Measurements from ENCODE around the gene DDX55. TPM values are rescaled to one million over a fixed set of nuclear protein-coding genes. Genes with fewer than 3 reads are reported as not detected.

DDX55 gene
- total and polyA plus RNA-seq, 8 donors = 6.6 to 21.8 (median 11.5) TPM

DNA sequence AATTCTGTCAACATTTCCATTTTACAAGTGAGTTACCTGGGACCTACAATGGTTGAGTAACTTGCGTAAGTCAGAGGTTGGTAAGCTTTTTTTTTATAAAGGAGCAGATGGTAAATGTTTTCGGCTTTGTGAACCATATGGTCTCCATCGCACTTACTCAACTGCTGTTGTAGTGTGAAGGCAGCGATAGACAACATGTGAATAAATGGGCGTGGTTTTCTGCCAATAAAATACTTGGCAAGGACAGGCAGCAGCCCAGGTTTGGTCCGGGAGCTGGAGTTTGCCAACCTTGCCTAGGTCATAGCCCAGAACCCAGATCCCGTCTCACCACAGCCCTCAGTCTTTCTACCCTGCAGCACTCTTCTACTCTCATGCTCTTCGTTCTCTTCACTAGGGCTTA, 6.3 kb downstream of the DDX55 start:
- FAIRE-seq = no peak
- H3K27me3 ChIP-seq = no peaks in the 10 kb centered on the region
- no peak for DNase-seq
- no peak overlapping the region for H3K27ac ChIP-seq
- WGBS, 2 donors = 77 to 79% methylated on average over 8 of the region's 8 CpGs
- intact Hi-C loops (cut with DNase I) = no loop called here
- H3K9me3 ChIP-seq = no peaks in the 10 kb centered on the region
- H3K36me3 ChIP-seq = peaks cover 10 to 43% (median 27%) of the 10 kb centered on the region in 3 donors
- peaks cover 0 to 3% (median 0%) of the 10 kb centered on the region in 3 donors for H3K4me1 ChIP-seq
- no peak overlapping the region for H3K4me3 ChIP-seq
- no peak for ATAC-seq
- TF ChIP-seq CTCF (IDR thresholded peaks at IDR 0.05) = no peak

DNA sequence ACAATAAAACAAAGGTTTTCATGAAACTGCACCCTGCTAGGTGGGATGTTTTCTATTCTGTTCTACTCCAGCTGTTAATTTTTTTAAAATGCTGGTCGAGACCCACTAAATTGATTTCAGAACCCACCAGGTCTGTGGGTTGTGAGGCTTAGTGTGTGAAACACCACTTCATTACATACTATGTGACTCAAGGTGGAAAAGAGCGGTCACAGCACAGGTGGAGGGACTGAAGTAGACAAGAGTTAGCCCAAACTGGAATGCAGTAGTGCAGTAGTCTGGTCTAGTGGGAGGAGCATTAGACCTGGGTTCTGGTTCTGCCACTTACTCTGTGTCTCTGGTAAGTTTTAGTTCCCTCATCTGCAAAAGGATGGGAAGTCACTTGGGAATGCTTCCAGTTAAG, 12.2 kb downstream of the DDX55 start:
- no peak for FAIRE-seq
- WGBS, 2 donors = 92% methylated on average over 2 of the region's 2 CpGs
- ATAC-seq = no peak

GRCh38 chr12:123614531-123614930, 12.6 kb downstream of the DDX55 start:
- H3K4me1 ChIP-seq = no peaks in the 10 kb centered on the region
- ATAC-seq (peak in 1 of 4 donors; percentile 25), FAIRE-seq (no peak), DNase-seq (no peak)
- TF ChIP-seq CTCF (IDR thresholded peaks at IDR 0.05) = no peak
- H3K27me3 ChIP-seq = no peaks in the 10 kb centered on the region
- H3K27ac ChIP-seq = no peak overlapping the region
- no peak overlapping the region for H3K4me3 ChIP-seq
- WGBS, 2 donors = 75 to 77% methylated on average over 4 of the region's 4 CpGs
- peaks cover 11 to 72% (median 59%) of the 10 kb centered on the region in 3 donors for H3K36me3 ChIP-seq
- no peaks in the 10 kb centered on the region for H3K9me3 ChIP-seq
- intact Hi-C loops (cut with DNase I) = no loop called here

More for the DNA sequence above, 12.2 kb downstream of the DDX55 start:
- no peaks in the 10 kb centered on the region for H3K9me3 ChIP-seq
- no peaks in the 10 kb centered on the region for H3K4me1 ChIP-seq
- peaks cover 11 to 74% (median 55%) of the 10 kb centered on the region in 3 donors for H3K36me3 ChIP-seq
- TF ChIP-seq CTCF (IDR thresholded peaks at IDR 0.05) = no peak
- intact Hi-C loops (cut with DNase I) = no loop called here
- H3K27me3 ChIP-seq = no peaks in the 10 kb centered on the region
- DNase-seq = no peak
- H3K4me3 ChIP-seq = no peak overlapping the region
- H3K27ac ChIP-seq = no peak overlapping the region

- WGBS, 2 donors = 75 to 76% methylated on average over 3 of the region's 3 CpGs
- Histone ChIP-seq H3K4me1 (no peaks in the 10 kb centered on the region), H3K27ac (no peak overlapping the region), H3K4me3 (no peak overlapping the region), H3K36me3 (peaks cover 14 to 67% (median 62%) of the 10 kb centered on the region in 3 donors), H3K9me3 (no peaks in the 10 kb centered on the region), H3K27me3 (no peaks in the 10 kb centered on the region)
- no peak for TF ChIP-seq CTCF (IDR thresholded peaks at IDR 0.05)
- intact Hi-C loops (cut with DNase I) = no loop called here
- ATAC-seq (no peak), FAIRE-seq (no peak), DNase-seq (no peak)
These were observed 15.2 kb downstream of the DDX55 start for GRCh38 chr12:123617144-123617543.

DNA sequence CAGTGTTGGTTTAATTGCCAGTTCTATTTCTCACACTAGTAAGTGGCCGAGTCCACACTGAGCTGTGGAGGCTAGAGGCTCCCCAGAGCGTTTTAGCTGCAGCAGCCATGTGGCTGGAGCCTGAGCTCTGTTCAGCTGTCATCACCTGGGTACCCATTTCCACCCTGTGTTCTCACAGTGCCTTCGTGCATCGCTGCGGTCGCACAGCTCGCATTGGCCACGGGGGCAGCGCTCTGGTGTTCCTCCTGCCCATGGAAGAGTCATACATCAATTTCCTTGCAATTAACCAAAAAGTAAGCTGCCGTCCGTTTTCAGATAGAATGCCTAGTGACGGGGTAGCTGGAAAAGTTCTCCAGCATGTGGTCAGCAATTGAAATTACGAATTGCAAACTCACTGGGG, 15.7 kb downstream of the DDX55 start:
- 90% methylated on average over 13 of the region's 13 CpGs for WGBS, 2 donors

More for the DNA sequence above, 15.7 kb downstream of the DDX55 start:
- ATAC-seq (no peak), DNase-seq (no peak), FAIRE-seq (no peak)
- H3K27ac ChIP-seq = no peak overlapping the region
- no peaks in the 10 kb centered on the region for H3K27me3 ChIP-seq
- H3K4me3 ChIP-seq = no peak overlapping the region
- H3K4me1 ChIP-seq = no peaks in the 10 kb centered on the region
- intact Hi-C loops (cut with DNase I) = no loop called here
- H3K36me3 ChIP-seq = peaks cover 13 to 69% (median 59%) of the 10 kb centered on the region in 3 donors
- H3K9me3 ChIP-seq = no peaks in the 10 kb centered on the region
- TF ChIP-seq CTCF (IDR thresholded peaks at IDR 0.05) = no peak

Data from pancreas (tissue), 10 donors.